ENCODE results near the gene TSPAN10.

GRCh38 chr17:81696218-81696941, 59.4 kb downstream of the TSPAN10 start:
- TF ChIP-seq CTCF (IDR thresholded peaks at IDR 0.05) = no peak
- TF ChIP-seq EP300 (IDR thresholded peaks at IDR 0.05) = no peak

Measured in tibial nerve (tissue), 4 donors.